Activated CD8-positive, alpha-beta T cell treated with anti-CD3 and anti-CD28 coated beads for 36 hours (primary cell): Measurements from ENCODE around the gene IL1RAP. TPM values are rescaled to one million over a fixed set of nuclear protein-coding genes. Genes with fewer than 3 reads are reported as not detected.
"Not testable (repeated sequence)": the region's sequence is repeated elsewhere in the genome, so short reads cannot be mapped to it uniquely, and the experiment has no call there.

Experiments used
- ATAC-seq: fragments of 200-7000 bp; cut with Tn5 transposase; one replicate; pipeline ENCODE4 v1.10.0; 2021; ENCODE audit warnings: mild to moderate bottlenecking, moderate library complexity
- CTCF ChIA-PET: fragments of 350-600 bp; sonication (Branson Sonifier 250); formaldehyde crosslinking; loops from one replicate; lab custom pipeline; 2021; ENCODE audit warnings: antibody characterized with exemption; lab: Charles Lee
- POLR2A ChIA-PET: fragments of 350-600 bp; sonication (Branson Sonifier 250); formaldehyde crosslinking; loops from one replicate; lab custom pipeline; 2021; ENCODE audit warnings: antibody characterized with exemption; lab: Charles Lee
- DNase-seq: peaks from one replicate; pipeline ENCODE4 v3.0.0-alpha.2; 2020
- H3K27ac Mint-ChIP-seq: one replicate; pipeline ENCODE4 v1.8.0; 2021; ENCODE audit warnings: mild to moderate bottlenecking, mixed read lengths
- H3K27me3 Mint-ChIP-seq: one replicate; pipeline ENCODE4 v1.8.0; 2021; ENCODE audit warnings: mixed read lengths
- H3K36me3 Mint-ChIP-seq: one replicate; pipeline ENCODE4 v1.8.0; 2021; ENCODE audit warnings: low read depth, mixed read lengths
- H3K4me1 Mint-ChIP-seq: one replicate; pipeline ENCODE4 v1.8.0; 2021; ENCODE audit warnings: low read depth, mixed read lengths
- H3K4me3 Mint-ChIP-seq: one replicate; pipeline ENCODE4 v1.8.0; 2021; ENCODE audit warnings: mild to moderate bottlenecking, moderate library complexity, mixed read lengths
- H3K9me3 Mint-ChIP-seq: one replicate; pipeline ENCODE4 v1.8.0; 2021; ENCODE audit warnings: mixed read lengths
- intact Hi-C: fragments of 100-400 bp; cut with micrococcal nuclease; formaldehyde crosslinking; loops from one replicate; pipeline ENCODE4 v1.10.0; 2022
- total RNA-seq, 2 experiments: library from RNA; stranded (reverse); gene quantifications; one replicate each; pipeline ENCODE4 v1.2.3, GENCODE V29; 2021
- TF ChIP-seq, protein P1 (sequence below): fragments of 200-600 bp; IDR thresholded peaks from one replicate; pipeline ENCODE4 v1.8.0; 2022; ENCODE audit warnings: antibody characterized with exemption, mild to moderate bottlenecking

Gene IL1RAP
- total RNA-seq, 2 experiments from 2014 or later, result 18.8 to 20.2 TPM

DNA sequence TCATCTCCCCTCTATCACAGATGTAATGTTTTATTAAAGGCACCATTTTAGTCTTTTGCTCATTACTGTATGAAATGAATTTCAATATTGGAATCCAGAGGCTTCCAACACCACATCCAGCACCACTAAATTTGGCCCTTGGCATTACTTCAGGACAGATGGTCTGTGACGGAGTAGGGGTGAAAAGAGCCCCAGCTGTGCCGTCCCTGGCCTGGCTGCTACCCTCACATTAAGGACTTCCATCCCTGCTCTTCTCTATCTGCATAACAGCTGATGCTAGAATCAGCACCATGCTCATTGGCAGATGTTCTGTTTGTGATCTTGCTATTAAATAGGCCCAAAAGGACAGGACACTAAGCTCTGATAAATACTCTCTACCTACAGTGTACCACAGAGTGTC, 152.9 kb downstream of the IL1RAP start:
- no peaks in the 10 kb centered on the region for H3K36me3 Mint-ChIP-seq
- no peak for ATAC-seq
- DNase-seq, result no peak
- intact Hi-C loops, result no loop called here
- H3K27ac Mint-ChIP-seq, result no peak overlapping the region
- H3K4me1 Mint-ChIP-seq, result no peaks in the 10 kb centered on the region
- TF ChIP-seq, protein P1, sequence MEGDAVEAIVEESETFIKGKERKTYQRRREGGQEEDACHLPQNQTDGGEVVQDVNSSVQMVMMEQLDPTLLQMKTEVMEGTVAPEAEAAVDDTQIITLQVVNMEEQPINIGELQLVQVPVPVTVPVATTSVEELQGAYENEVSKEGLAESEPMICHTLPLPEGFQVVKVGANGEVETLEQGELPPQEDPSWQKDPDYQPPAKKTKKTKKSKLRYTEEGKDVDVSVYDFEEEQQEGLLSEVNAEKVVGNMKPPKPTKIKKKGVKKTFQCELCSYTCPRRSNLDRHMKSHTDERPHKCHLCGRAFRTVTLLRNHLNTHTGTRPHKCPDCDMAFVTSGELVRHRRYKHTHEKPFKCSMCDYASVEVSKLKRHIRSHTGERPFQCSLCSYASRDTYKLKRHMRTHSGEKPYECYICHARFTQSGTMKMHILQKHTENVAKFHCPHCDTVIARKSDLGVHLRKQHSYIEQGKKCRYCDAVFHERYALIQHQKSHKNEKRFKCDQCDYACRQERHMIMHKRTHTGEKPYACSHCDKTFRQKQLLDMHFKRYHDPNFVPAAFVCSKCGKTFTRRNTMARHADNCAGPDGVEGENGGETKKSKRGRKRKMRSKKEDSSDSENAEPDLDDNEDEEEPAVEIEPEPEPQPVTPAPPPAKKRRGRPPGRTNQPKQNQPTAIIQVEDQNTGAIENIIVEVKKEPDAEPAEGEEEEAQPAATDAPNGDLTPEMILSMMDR, result no peak
- ChIA-PET CTCF (no interaction called here), POLR2A (no interaction called here)
- peaks cover 8% of the 10 kb centered on the region for H3K27me3 Mint-ChIP-seq
- H3K4me3 Mint-ChIP-seq, result no peak overlapping the region
- H3K9me3 Mint-ChIP-seq, result no peaks in the 10 kb centered on the region

DNA sequence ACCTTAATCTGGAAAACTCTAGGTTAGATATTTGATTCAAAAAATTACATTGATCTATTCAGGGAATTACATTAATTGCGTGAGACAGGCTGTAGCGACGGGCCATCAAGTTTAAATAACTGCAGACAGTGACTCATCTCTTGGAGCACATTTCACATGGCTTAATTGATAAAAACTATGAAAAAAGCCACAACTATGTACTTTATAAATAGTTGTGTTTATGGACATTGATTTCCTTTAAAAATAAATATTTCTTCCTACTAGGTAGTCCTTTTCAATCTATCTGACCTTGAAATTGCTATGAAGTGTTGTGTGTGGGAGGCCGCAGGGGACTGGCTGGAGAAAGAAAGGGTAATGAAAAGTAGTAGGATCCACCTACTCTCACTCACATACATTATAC, 157.8 kb downstream of the IL1RAP start:
- TF ChIP-seq, protein P1, result no peak
- POLR2A ChIA-PET, result no interaction called here
- H3K4me1 Mint-ChIP-seq, result no peaks in the 10 kb centered on the region
- ATAC-seq (no peak), DNase-seq (no peak)
- H3K9me3 Mint-ChIP-seq, result no peaks in the 10 kb centered on the region
- no peak overlapping the region for H3K4me3 Mint-ChIP-seq
- no peaks in the 10 kb centered on the region for H3K27me3 Mint-ChIP-seq
- no peak overlapping the region for H3K27ac Mint-ChIP-seq
- CTCF ChIA-PET, result no interaction called here
- no peaks in the 10 kb centered on the region for H3K36me3 Mint-ChIP-seq
- intact Hi-C loops, result no loop called here

DNA sequence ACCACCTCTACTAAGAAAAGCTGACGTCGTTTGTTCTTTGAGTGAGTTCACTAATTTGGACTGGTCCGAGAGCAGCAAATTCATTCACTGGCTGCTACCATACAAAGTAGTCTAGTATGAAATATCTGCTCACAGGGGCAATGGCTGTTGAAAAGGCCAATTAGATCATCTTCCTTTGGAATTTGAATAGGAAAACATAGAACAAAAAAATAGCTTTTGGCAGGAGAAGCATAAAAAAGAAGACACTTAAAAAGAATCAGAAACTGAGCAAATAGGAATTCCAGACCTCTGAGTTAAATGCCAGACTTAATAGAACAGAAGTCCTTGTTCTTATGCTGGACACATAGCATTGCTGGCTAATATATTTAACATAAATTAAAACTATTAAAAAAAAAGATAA, 159.3 kb downstream of the IL1RAP start:
- Mint-ChIP-seq H3K9me3 (no peaks in the 10 kb centered on the region), H3K27ac (no peak overlapping the region), H3K27me3 (no peaks in the 10 kb centered on the region), H3K4me1 (no peaks in the 10 kb centered on the region), H3K36me3 (no peaks in the 10 kb centered on the region), H3K4me3 (no peak overlapping the region)
- intact Hi-C loops, result no loop called here
- CTCF ChIA-PET, result no interaction called here
- ATAC-seq (no peak), DNase-seq (no peak)
- POLR2A ChIA-PET, result interaction anchor here (1.0 kb wide), 1 partner anchor 107 kb away, joined by 4 read pairs; no protein-coding TSS in a partner anchor
- TF ChIP-seq, protein P1, result no peak

DNA sequence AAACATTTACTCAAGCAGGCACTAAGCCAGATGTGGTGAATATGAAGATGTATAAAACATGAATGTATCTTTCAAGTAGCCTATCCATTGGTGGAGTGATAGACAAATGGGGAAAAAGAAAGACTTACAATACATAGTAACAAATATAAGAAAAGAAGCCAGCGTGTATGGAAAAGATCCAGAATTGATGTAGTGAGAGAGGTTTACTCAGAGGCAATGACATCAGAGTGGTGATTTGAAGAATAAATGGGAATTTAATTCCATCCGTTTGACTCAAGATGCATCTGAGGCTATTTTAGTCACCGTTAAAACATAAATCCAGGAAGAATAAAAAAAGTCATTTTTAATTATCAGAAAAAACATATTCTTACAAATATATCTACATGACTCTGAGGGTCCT, 162.6 kb downstream of the IL1RAP start:
- intact Hi-C loops, result no loop called here
- Mint-ChIP-seq H3K4me3 (no peak overlapping the region), H3K27me3 (no peaks in the 10 kb centered on the region), H3K36me3 (no peaks in the 10 kb centered on the region), H3K4me1 (no peaks in the 10 kb centered on the region), H3K9me3 (no peaks in the 10 kb centered on the region), H3K27ac (no peak overlapping the region)
- DNase-seq (no peak), ATAC-seq (no peak)
- TF ChIP-seq, protein P1, result no peak
- CTCF ChIA-PET, result no interaction called here
- POLR2A ChIA-PET, result no interaction called here

DNA sequence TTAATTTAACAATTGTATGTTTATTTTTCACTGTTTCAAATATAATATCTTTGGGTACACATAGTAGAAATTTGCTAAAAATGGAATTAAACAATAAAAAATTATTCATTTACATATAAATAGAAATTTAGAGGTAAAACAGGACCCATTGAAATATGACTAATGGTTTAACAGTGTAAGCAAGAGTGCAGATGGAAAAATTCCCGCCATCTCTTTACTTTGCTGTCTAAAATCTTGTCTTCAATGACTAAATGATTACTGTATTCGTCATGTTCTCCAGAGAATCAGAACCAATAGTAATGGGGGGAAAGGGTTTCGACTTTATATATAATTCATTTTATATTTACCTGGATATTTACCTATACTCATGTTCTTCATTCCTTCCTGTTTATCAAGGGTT, 163.1 kb downstream of the IL1RAP start:
- H3K27ac Mint-ChIP-seq, result no peak overlapping the region
- no peaks in the 10 kb centered on the region for H3K36me3 Mint-ChIP-seq
- ATAC-seq (no peak), DNase-seq (no peak)
- peaks cover 2% of the 10 kb centered on the region for H3K9me3 Mint-ChIP-seq
- ChIA-PET CTCF (no interaction called here), POLR2A (no interaction called here)
- TF ChIP-seq, protein P1, result no peak
- H3K27me3 Mint-ChIP-seq, result peaks cover 4% of the 10 kb centered on the region
- no peak overlapping the region for H3K4me3 Mint-ChIP-seq
- H3K4me1 Mint-ChIP-seq, result no peaks in the 10 kb centered on the region
- intact Hi-C loops, result no loop called here

DNA sequence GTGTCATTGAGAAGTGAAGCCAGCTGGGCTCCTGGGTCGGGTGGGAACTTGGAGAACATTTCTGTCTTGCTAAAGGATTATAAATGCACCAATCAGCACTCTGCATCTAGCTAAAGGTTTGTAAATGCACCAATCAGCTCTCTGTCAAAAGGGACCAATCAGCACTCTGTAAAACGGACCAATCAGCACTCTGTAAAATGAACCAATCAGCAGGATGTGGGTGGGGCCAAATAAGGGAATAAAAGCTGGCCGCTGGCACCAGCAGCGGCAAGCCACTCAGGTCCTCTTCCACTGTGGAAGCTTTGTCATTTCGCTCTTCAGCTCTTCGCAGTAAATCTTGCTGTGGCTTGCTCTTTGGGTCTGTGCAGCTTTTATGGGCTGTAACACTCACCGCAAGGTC, 164.0 kb downstream of the IL1RAP start:
- H3K36me3 Mint-ChIP-seq, DNase-seq, POLR2A ChIA-PET, CTCF ChIA-PET, H3K4me1 Mint-ChIP-seq, H3K9me3 Mint-ChIP-seq, ATAC-seq, intact Hi-C loops, H3K4me3 Mint-ChIP-seq, H3K27ac Mint-ChIP-seq, H3K27me3 Mint-ChIP-seq: not testable (repeated sequence)
